Anterior cingulate cortex (tissue), 58 donors: ENCODE data around the gene PDSS2.
"Not testable (repeated sequence)": the region's sequence is repeated elsewhere in the genome, so short reads cannot be mapped to it uniquely, and the experiment has no call there.

ENCODE experiments used
- DNase-seq, 58 donors: peaks; one replicate each; lab custom pipeline; 2025; lab: John Stamatoyannopoulos, UW

Gene PDSS2

DNA sequence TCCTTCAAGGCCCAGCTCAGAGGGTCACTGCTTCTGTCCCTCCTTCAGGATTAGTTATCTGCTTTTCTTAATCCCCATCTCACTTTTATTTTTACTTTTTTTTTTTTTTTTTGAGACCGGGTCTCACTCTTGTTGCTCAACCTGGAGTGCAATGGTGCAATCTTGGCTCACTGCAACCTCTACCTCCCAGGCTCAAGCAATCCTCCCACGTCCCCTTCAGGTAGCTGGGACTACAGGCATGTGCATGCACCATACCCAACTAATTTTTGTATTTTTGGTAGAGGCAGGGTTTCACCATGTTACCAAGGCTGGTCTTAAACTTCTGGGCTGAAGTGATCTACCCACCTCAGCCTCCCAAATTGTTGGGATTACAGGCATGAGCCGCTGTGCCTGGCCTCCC is 16.5 kb upstream of the PDSS2 start:
- not testable (repeated sequence) for DNase-seq

DNA sequence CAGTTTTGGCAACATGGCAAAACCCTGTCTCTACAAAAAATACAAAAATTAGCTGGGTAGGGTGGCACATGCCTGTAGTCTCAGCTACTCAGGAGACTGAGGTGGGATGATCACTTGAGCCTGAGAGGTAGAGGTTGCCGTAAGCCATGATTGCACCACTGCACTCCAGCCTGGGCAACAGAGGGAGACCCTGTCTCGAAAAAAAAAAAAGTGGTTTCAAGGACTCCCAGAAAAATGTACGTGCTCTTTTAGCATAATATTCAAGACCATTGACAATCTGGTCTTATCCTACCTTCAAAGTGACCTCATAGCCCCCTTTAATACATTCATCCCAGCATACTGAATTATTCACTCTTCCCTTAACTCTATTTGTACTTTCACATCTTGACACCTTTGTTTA is 16.0 kb upstream of the PDSS2 start:
- not testable (repeated sequence) for DNase-seq

DNA sequence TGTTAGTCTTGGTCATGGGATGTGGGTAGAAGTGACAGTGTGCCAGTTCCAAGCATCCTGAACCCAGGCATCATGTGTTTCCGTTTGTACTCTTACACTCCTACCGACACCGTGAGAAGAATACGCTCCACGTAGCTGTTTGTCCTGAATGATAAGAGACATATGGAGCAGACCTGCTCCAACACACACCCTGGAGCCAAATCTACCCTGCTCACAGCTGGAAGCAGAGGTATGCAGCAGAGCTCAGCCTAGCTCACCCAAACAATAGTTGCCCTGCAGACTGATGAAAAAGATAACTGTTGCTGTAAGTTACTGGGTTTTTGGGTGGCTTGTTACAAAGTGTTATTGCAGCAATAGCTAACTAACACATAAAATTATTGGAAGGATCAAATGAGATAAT is 14.3 kb upstream of the PDSS2 start:
- DNase-seq: no peak

DNA sequence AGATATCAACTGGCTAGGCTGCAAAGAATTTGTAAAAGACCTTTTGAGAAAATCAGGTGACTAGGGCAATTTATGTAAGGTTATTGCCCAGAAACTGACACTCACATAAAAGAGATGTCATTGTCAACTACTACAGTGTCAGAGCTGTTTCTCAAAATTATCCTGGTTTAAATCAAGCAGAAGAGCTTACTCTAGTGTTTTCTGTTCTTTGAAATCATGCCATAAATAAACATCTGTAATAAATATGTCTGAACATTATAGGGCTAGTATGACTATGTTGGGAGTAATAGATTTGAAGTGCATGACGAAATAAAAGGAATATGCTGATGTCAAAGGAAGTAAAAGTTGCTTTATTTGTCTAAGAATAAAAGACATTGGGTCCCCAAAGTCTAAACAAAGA is 11.0 kb upstream of the PDSS2 start:
- no peak for DNase-seq

DNA sequence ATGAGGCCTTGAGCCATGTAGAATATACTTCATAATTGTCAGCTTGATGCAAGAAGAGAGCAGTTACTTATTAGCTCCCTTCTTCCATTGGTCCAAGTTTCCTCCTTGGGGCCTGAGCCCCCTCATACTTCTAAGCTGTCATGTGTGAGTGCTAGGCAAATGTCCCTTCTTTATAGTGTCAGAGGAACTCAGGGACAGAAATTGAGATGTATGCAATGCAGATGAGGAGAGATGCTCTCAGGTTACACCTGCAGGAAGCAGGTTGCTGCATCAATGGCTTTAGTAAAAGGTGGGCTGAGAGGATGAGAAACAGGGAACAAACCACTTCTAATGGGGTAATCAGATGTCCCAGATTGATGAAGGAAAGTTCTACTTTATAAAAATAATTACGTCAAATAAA is 6.7 kb upstream of the PDSS2 start:
- no peak for DNase-seq

DNA sequence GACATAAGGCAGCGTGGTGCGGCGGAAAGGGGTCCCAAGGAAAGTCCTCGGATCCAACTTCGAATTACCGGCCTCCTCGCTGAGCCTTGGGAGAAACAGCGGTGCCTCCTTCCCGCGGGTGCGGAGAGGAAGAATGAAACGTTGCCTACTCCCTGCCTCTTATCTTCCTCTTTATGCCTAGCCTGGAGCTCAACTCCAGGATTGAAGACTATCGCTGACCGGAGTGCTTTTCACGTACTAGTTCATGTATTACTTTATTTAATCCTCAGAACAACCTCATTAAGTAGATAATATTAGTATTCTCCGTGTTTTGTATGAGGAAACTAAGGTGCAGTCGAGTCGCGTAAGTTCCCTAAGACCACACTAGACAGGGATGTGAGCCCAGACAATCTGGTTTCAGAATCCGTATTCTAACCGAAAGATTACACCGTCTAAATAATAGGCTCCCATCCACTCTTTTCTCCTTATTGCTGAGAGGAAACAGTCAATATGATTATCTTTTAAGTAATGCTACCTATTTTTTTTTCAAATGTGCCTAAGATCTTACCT is 793 bp upstream of the PDSS2 start:
- peak in 4 of 58 donors; percentile 35 to 54 (median 46) for DNase-seq

DNA sequence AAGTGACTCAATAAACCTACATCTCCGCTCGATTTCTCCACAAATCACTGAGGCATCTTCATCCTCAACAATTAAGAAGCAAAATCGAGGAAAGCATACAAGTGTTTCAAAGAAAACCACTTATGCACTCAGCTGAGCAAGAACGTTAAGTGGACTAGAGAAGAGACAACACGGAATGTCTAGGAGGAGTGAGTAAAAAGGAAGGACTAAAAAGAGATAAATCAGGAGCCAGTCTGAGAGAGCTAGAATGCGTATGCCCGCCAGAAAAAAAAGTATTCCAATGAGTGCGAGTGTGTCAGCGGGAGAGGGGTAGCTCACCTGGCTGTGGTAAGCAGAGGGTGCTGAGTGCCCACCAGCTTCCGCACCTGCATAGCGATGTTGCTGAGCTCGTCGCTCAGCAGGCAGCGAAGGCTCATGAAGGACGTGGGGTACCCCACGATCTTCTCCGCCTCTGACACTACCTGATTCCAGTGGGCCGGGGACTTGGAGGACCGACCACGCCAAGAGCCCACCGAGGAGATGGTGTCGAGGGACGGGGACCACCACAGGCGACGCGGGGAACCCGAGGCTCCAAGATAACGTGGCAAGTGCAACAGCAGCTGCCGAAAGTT is 587 bp downstream of the PDSS2 start:
- DNase-seq: peak in 20 of 58 donors; percentile 16 to 71 (median 40)

DNA sequence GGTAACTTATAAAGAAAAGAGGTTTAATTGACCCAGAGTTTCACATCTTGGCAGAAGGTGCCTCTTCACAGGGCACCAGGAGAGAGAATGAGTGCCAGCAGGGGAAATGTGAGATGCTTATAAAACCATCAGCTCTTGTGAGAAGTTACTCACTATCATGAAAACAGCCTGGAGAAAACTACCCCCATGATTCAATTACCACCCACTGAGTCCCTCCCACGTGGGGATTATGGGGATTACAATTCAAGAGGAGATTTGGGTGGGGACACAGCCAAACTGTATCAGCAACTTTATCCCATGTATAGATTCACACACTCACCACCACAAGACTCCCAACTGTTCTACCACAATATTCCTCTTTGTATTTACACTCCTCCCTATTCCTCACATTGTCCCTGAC is 10.6 kb downstream of the PDSS2 start:
- DNase-seq: no peak

DNA sequence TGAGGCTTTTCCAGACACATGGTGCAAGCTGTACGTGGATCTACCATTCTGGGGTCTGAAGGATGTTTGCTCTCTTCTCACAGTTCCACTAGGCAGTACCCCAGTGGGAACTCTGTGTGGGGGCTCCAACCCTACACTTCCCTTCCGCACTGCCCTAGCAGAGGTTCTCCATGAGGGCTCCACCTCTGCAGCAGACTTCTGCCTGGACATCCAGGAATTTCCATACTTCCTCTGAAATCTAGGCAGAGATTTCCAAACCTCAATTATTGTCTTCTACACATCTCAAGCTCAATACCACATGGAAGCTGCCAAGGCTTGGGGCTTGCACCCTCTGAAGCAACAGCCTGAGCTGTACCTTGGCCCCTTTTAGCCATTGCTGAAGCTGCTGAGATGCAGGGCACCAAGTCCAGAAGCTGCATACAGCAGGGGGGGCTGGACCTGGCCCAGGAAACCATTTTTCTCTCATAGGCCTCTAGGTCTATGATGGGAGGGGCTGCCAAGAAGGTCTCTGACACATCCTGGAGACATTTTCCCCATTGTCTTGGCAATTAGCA is 11.6 kb downstream of the PDSS2 start:
- DNase-seq: no peak

DNA sequence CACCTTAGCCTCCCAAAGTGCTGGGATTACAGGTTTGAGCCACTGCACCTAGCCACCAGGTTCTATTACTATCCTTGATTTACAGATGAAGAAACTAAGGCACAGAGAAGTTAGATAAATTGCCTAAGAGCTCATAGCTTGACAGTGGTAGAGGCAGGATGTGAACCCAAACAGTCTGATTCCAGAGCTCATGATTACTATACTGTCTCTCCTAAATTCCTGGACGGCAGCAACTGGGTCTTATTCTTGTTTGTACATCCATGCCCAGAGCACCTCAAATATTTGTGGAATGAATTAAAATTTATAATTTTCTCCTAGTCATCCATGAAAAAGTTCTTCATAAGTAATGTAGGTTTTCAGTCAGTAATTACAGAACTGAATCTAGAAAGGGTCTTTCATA is 15.1 kb downstream of the PDSS2 start:
- DNase-seq: no peak

DNA sequence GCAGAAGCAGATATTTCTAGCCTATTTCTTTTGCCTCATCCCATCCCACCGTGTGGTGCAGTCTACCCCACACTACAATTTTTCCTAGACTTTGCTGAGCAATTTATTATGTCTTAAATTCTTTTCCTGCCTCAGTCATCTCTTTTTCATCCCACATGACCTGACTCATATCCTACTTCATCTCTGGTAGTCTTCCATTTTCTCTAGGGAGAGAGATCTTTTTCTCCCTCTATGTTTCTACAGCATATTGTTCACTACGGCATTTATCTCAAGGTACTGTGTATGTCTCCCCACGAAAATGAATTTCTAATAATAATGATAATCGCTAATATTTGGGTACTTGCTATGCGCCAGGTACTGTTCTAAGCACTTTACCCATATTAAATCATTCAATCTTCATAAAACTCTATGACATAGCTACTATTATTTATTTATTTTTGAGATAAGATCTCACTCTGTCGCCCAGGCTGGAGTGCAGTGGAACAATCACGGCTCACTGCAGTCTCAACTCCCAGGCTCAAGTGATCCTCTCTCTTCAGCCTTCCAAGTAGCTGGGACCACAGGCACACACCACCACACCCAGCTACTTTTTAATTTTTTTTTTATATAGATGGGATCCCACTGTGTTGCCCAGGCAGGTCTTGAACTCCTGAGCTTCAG is 15.6 kb downstream of the PDSS2 start:
- no peak for DNase-seq

DNA sequence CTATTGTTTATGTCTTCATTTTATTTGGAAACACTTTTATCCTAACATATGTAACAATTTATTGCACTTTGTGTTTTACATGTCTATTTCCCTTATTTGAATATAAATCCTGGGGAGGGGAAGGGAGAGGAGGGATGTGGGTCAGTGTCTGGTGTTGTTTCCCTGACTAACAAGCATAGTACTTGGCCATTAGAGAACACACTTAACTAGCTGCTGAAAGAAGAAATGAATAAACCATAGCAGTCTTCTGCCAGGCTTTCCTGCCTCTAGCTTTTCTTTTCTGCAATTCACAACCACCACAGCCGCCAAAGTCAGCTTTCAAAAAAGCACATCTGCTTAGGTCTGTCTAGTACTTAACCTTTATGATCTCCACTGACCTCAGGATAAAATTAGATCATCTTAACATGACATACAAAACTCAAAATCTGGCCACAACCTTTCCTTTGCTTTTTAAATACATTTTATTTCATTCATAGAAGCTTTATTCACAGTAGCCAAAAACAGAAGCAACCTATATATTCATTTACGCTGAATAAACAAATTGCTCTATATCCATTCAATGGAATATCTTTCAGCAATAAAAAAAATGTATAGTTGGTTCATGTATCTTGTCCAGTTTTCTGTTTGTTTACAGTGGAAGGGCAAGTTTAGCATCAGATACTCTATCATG is 16.3 kb downstream of the PDSS2 start:
- no peak for DNase-seq

DNA sequence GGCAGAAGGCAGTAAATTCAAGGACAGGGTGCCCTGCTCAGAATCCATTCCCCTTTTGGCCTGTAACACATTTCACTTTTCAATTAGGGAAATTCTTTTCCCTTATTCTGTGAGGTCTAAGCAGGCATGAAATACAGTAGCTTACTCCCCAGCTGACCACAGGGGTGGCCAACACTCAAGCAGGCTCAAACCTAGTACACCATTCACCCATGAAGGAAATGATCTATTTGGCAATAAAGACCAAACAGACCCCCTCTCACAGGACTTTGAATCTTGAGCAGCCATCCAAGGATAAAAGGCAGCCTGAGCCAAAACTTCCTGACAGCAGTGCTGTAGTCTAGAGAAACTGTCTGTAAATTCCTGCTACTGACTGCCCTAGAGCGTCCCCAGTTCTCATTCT is 17.7 kb downstream of the PDSS2 start:
- no peak for DNase-seq

DNA sequence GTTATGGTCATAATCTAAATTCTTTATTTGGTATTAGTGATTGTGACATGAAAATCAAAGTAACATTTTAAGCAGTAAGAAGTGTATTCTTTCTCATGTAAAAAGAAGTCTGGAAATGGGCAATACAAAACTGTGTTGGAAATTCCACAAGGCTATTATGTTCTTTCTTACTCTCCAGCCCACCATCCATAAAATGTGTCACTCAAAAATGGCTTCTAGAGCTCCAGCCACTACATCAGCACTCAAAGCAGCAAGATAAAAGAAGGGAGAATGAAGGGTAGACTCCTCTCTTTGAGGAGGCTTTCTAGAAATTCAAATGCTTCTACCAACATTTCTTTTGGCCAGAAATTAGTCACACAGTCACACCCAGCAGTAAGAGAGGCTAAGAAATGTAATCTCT is 18.4 kb downstream of the PDSS2 start:
- DNase-seq: no peak

DNA sequence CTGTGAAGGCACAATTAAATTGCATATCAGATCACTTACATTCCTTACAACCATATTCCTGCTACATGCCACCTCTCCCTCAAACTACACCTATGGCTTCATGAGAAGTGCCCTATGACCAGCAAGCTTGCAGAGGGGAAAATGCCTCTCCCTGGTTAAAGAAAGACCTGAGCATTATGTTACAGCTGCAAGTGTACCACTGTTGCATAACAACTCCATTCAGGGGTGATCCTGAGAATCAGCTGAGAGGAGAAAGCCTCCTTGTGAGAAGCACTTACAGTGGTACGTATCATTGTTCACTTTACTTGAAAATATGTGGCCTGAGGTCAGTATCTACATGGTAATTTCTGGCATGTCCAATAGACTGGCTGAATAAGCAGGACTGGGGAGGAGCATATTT is 20.0 kb downstream of the PDSS2 start:
- DNase-seq: no peak

DNA sequence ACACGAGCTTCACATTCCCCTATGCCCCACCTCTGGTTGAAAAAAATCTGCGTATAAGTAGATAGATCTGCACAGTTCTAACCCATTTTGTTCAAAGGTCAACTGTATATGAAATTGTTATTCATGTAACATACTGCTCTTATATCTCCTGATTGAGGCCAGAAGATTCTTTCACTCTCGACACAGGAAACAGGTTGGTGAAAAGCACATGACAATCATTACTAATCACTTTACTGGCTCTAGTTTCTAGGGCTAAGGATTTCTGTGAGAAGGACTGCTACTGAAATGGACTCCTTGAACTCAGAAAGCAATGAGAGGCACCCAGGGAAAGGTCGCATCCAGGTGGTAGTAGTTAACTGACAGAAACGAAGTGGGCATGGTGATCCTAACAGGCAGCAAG is 21.7 kb downstream of the PDSS2 start:
- DNase-seq: no peak

DNA sequence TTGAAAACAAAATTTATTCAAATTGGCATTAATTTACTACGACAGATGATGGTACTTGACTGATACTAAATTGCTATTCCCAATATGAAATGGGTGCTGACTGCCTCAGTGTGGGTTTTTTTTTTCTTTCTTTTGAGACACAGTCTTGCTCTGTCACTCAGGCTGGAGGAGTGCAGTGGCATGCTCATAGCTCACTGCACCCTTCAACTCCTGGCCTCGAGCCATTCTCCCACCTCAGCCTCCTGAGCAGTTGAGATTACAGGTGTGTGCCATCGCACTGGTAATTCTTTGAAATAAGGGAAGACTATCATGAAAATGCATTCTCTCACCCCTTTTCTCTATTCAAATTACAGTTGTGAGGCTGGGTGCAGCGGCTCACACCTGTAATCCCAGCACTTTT is 22.5 kb downstream of the PDSS2 start:
- DNase-seq: no peak

DNA sequence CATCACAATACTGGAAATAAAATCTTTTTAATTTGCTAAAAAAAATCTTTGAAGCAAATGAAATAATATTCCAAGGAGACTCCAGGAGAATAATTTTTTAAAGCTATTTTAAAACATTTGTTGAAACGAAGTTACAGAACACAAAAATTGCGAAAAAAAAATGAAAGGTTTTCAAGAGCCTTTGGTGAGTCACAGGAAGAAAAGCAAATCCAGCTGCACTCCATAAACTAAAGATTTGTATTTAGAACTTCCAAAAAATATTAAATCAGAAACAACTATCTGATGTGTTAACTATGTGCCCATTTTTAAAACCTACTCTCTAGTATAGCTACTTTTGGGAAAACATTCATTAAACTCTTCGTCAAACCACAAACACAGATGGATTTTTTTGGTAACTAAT is 23.6 kb downstream of the PDSS2 start:
- DNase-seq: no peak

DNA sequence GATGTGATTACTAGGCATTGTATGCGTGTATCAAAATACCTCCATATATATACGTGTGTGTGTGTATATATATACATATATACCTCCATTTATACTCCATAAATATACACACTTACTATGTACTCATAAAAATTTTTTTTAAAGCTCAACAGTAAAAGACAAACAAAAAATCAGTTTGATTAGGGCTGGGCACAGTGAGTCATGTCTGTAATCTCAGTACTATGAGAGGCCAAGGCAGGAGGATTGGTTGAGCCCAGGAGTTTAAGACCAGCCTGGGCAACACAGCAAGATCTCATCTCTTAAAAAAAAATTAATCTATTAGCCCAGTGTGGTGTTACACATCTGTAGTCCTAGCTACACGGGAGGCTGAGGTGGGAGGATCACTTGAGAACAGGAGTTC is 24.6 kb downstream of the PDSS2 start:
- DNase-seq: no peak

DNA sequence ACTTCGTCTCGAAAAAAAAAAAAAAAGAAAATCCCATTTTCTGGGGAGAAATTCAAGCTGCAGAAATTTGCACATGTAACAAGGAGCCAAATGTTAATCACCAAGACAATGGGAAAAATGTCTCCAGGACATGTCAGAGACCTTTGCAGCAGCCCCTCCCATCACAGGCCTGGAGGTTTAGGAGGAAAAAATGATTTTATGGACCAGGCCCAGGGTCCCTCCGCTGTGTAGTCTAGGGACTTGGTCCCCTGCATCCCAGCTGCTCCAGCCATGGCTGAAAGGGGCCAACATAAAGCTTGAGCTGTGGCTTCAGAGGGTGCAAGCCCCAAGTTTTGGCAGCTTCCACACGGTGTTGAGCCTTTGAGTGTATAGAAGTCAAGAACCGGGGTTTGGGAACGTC is 33.4 kb downstream of the PDSS2 start:
- DNase-seq: not testable (repeated sequence)

DNA sequence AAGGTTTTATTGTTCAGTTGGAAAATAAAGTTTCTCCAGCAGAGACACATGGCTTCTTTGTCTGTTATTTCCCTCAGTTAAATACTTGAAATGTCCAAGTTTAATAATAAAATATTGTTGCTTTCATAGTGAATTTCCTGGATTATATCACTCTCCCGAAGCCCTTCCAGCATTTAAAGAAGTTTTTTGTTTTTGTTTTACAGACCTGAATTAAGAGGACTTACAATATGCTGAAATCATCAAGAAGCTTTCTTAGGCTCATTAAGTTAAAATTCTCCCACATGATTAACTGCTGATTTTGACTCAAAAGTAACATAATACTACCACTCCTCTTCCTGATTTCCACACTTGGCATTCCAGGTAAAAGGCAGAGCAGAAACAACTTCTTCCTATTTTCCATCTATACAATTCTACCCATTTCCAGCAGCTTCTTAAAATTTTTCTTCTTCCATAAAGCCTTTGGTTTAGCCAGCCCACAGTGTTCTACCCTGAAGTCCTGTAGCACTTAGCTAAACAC is 35.8 kb downstream of the PDSS2 start:
- no peak for DNase-seq
